NCI-H510A (cell line): ENCODE results near the gene MIA2.
"Not testable (repeated sequence)": the region's sequence is repeated elsewhere in the genome, so short reads cannot be mapped to it uniquely, and the experiment has no call there.

ENCODE experiments used
- DNase-seq: peaks from one replicate; lab custom pipeline; 2025; lab: John Stamatoyannopoulos, UW

Gene MIA2

GRCh38 chr14:39341126-39341525, 107.4 kb downstream of the MIA2 start:
- not testable (repeated sequence) for DNase-seq

- no peak for DNase-seq
Measured at GRCh38 chr14:39342768-39343167, 109.1 kb downstream of the MIA2 start.

GRCh38 chr14:39343614-39344013, 109.9 kb downstream of the MIA2 start:
- no peak for DNase-seq

- no peak for DNase-seq
Measured at GRCh38 chr14:39350866-39351265, 117.2 kb downstream of the MIA2 start.

GRCh38 chr14:39351708-39352107, 118.0 kb downstream of the MIA2 start:
- DNase-seq, result no peak

DNA sequence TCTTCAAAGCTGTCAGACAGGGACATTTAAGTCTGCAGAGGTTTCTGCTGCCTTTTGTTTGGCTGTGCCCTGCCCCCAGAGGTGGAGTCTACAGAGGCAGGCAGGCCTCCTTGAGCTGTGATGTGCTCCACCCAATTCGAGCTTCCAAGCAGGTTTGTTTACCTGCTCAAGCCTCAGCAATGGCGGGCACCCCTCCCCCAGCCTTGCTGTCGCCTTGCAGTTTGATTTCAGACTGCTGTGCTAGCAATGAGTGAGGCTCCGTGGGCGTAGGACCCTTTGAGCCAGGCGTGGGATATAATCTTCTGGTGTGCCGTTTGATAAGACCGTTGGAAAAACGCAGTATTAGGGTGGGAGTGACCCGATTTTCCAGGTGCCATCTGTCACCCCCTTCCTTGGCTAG, 125.4 kb downstream of the MIA2 start:
- not testable (repeated sequence) for DNase-seq

- DNase-seq, result no peak
Measured at GRCh38 chr14:39360316-39360715, 126.6 kb downstream of the MIA2 start.

DNA sequence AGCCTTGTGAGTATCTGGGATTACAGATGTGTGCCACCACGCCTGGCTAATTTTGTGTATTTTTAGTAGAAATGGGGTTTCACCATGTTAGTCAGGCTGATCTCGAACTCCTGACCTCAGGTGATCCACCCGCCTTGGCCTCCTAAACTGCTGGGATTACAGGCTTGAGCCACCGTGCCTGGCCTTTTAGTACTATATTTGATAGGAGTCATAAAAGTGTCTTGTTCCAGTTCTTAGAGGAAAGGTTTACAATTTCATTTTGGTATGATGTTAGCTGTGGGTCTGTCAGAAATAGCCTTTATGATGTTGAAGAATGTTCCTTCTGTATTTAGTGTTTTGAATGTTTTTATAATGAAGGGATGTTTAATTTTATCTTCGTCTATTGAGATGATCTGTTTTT, 127.8 kb downstream of the MIA2 start:
- not testable (repeated sequence) for DNase-seq

DNA sequence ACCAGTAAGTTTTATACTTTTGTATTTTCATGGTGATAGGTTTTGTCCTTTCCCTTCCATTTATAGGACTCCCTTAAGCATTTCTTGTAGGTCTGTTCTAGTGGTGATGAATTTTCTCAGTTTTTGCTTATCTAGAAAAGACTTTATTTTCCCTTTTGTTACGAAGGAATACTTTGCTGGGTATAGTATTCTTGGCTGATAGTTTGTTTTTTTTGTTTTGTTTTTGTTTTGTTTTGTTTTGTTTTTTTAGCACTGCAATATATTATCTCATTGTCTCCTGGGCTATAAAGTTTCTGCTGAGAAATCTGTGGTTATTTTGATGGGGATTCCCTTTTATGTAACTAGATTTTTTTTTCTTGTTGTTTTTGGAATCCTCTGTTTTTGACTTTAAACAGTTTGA, 130.8 kb downstream of the MIA2 start:
- DNase-seq, result no peak

DNA sequence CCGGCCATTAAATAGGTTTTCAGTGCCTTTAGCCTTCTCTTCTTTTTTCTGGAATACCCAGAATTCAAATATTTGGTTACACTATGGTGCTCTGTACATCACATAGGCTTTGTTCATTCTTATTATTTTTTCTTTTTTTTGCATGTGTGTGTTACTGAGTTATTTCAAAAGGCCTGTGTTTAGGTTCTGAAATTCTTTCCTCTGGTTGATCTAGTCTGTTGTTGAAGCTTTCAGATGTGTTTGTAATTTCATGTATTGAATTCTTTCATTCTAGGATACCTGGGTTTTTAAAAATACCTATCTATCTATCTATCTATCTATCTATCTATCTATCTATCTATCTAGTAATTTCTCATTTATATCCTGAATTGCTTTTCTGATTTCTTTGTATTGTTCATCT, 131.6 kb downstream of the MIA2 start:
- no peak for DNase-seq

- no peak for DNase-seq
Measured at GRCh38 chr14:39366460-39367386, 133.0 kb downstream of the MIA2 start.

DNA sequence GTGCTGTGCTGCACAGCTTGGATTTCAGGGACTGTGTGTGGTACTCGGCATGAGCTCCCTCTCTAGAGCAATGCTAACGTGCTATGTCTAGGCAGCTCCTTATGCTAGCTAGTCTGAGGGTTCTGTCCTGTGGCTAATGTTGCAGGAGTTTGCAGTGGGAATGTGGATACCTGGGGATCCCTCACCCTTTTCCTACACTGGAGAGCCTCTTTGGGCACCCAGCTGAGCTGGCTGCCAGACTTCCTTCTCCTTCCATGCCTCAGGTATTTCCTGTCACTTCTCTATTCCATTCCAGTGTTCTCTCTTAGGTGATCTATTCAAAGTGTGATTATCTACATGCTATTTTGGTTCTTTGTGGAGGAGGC, 133.7 kb downstream of the MIA2 start:
- DNase-seq, result no peak

DNA sequence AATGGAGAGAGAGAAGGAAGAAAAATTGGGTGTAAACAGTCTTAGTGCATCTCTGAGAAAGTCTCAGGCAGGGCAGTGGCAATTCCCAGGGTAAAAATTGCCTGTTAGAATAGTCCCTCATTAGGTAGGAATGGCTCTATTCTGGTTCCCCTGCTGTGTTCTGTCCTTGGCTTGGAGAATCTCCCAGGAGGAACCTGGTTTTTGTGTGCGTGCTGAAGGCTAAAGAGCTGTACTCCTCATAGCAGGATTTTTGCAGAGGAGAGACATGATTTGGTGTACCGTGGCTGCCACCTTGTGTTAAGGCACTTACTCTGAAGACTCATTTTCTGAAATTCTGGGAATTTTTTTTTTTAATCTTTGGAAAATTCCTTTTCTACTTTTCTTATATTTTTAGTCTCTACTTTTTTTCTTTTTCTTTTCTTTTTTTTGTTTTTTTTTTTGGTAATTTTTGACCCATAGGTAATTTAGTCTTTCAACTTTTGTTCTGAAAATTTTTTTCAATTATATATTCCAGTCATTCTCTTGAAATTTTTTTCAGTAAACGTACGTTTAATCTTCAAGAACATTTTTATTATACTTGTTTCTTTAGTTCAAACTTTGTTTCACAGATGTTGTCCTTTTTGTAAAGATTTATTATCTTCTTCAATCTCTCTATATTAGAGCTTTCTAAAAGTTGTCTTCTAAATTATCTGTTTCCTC, 134.7 kb downstream of the MIA2 start:
- no peak for DNase-seq

- DNase-seq, result no peak
Measured at GRCh38 chr14:39369029-39369428, 135.3 kb downstream of the MIA2 start.

DNA sequence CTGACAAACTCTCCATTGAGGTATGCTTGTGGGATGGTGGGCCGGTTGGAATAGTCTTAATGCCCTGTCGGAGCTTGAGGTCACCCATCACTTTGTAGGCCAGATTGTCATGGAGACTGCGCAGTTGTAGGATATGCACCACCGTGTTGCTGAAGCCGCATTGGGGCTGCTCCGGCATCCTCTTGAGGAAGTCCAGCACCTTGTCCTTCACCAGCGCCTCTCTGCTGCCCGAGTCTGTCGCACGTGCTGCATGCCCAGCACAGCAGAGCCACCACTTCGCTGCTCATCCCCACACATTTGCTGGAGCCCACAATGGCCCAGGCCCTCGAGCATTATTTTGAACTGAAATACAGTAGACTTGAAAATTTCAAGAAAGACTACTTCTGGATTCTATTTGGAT, 136.7 kb downstream of the MIA2 start:
- DNase-seq, result no peak

DNA sequence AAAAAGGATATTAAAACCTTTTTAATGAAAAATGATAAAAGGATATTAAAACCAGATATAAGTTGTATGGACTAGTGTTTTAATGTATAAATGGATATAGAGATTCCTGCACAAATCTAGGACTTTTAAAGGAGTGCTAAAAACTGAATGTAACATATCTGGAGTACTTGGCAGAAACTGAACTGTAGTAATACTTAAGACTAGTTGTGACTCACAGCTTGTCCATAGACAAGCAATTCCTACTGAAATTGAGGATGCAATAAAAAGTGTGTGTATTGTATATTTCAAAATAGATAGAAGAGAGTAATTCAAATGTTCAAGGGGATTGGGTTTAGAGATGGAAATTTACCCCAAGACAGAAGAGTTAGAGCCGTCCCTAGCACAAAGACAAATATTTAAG, 138.9 kb downstream of the MIA2 start:
- no peak for DNase-seq

DNA sequence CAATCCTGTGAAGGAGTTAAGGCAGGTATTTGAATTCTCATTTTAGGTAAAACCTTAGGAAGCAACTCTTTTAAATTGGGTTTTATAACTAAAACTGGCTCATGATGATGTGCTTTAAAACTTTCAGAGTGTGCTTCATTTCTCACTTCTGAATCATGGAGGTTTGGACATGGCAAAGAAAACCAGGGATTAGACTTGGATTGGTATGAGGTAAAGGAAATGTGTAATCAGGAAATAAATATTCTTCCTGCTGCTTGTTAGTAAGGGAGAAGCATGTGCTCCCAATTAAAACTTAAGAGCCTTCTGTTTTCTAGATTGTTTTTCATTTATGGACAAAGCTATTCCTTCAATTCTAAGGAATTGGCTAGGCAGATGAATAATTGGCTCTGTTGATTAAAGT, 141.1 kb downstream of the MIA2 start:
- no peak for DNase-seq

DNA sequence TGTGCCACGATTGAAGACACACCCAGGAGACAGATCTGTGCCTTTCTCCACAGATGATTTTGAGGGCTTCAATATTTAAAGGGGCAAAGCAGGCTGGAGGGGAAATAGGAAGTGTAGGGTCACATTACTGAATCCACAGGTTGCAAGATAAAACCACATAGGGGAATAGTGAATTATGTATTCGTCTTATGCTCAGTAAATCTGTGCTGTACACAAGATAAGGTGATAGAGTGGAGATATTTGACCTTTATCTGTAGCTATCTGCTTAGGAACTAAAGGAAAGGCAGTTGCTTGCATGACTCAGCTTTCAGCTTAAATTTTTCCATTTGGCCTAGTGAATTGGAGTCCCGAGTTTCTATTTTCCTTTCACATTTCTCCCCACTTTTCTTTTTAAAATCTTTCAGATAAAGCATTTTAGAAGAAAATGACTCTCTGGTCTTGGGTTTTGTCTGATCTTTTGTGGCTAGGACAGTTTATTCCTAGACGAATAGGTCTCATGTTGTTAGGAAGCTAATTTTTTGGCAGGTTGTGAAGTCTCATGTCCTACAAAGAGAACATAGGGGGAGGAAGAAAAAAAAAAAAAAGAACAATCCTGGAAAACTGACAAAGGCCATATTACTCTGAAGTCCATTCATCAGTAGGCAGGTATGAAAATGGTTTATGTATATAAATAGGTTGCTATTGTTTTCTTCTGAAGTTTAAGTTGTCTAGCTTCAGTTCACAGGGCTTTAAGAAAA, 143.1 kb downstream of the MIA2 start:
- no peak for DNase-seq

- no peak for DNase-seq
Measured at GRCh38 chr14:39381366-39381765, 147.7 kb downstream of the MIA2 start.

DNA sequence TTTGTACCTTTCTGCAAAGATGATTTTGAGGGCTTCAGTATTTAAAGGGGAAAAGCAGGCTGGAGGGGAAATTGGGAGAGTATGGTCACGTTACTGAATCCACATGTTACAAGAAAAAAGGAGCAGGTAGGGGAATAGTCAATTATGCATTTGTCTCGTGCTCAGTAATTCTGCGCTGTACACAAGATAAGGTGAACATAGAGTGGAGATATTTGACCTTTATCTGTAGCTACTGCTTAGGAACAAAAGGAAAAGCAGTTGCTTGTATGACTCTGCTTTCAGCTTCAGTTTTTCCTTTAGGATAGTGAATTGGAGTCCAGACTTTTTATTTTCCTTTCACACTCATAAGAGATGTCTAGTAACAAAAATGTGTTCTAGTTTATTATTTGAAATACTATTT, 148.7 kb downstream of the MIA2 start:
- no peak for DNase-seq

GRCh38 chr14:39383026-39383660, 149.4 kb downstream of the MIA2 start:
- DNase-seq, result no peak

- no peak for DNase-seq
Measured at GRCh38 chr14:39383741-39384140, 150.0 kb downstream of the MIA2 start.
